GM21529 (cell line): Measurements from ENCODE around the gene CDAN1.
A peak's percentile ranks its signal among the peaks of the same experiment; 100 is the strongest.
"Not testable (repeated sequence)": the region's sequence is repeated elsewhere in the genome, so short reads cannot be mapped to it uniquely, and the experiment has no call there.

ENCODE experiments used
- ATAC-seq: cut with Tn5 transposase; IDR thresholded peaks from one replicate; pipeline ENCODE4 v1.9.1; 2021; ENCODE audit not compliant: unreplicated experiment

Gene CDAN1, protein sequence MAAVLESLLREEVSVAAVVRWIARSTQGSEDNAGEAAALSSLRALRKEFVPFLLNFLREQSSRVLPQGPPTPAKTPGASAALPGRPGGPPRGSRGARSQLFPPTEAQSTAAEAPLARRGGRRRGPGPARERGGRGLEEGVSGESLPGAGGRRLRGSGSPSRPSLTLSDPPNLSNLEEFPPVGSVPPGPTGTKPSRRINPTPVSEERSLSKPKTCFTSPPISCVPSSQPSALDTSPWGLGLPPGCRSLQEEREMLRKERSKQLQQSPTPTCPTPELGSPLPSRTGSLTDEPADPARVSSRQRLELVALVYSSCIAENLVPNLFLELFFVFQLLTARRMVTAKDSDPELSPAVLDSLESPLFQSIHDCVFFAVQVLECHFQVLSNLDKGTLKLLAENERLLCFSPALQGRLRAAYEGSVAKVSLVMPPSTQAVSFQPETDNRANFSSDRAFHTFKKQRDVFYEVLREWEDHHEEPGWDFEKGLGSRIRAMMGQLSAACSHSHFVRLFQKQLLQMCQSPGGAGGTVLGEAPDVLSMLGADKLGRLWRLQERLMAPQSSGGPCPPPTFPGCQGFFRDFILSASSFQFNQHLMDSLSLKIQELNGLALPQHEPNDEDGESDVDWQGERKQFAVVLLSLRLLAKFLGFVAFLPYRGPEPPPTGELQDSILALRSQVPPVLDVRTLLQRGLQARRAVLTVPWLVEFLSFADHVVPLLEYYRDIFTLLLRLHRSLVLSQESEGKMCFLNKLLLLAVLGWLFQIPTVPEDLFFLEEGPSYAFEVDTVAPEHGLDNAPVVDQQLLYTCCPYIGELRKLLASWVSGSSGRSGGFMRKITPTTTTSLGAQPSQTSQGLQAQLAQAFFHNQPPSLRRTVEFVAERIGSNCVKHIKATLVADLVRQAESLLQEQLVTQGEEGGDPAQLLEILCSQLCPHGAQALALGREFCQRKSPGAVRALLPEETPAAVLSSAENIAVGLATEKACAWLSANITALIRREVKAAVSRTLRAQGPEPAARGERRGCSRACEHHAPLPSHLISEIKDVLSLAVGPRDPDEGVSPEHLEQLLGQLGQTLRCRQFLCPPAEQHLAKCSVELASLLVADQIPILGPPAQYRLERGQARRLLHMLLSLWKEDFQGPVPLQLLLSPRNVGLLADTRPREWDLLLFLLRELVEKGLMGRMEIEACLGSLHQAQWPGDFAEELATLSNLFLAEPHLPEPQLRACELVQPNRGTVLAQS

DNA sequence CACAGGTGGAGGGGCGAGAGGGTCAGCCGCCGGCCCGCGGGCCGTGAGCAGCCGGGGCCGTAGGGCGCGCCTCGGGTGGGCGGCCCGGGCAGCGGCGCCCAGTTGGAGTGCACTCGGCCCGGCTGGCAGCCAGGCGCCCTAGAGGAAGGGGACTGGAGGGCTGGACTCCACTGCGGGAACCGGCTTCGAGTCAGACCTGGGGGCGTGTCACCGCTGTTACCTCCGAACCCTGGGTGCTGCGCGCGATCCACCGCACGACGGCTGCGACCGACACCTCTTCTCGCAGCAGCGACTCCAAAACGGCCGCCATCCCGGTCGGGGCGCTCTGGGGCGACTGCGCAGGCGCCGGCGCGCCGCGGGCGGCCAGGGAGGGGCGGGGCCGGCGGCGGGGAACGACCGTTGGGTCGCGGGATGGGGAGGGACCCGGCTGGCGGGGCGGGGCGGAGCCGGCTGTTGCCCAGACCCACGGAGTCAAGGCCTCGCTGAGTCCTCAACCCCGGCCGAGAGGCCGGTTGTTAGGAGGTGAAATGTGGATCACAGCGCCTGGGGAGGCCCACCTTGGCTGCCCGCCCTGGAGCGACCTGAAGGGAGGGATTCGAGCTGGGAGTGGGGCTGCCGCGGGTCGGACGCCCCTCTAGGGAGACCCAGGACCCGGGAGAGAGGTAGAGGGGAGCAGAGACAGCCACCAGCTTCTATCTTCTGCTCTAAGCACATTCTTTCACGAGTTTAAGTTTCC lies at the start of gene CDAN1:
Gene CDAN1 (minus strand): TSS at position 336 of the 736 bp plus-strand sequence. CDS start 26 bp downstream, at position 310.
- ATAC-seq: peak; percentile 86

DNA sequence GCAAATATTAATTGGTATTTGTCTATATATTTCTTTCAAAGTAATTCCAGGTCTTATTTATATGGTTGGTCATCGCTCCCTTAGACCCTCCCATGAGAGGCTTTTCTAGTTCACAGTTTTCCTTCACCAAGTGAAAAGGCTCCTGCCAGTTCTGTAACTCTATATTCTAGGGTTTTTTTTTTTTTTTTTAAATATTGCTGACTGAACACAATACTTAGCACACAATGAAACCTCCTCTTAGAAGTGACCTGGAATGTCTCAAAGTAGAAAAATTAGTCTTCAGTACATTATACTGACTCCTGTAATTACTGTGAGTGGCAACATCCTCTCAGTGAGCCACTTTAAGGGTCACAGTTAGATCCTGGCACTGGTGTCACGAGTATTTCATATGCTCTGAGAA lies 48.6 kb upstream of the CDAN1 start:
- no peak for ATAC-seq

DNA sequence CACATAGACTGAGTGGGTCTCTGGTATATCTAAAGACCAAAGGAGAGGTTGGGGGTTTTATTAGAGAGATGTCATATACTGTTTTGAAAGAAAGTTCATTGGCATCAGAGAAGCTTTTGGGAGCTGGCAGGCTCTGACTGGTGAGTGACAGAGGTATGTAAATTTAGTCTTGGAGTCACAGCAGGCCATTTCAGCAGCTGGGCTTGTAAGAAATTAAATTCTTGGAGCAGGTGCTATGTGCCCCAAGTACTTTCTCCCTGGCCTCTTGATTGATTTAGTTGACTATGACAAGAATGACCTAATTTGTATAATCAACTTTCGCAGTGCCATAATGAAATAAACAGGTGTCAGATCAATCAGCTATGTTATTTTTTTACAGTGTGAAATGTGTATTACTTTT lies 47.8 kb upstream of the CDAN1 start:
- no peak for ATAC-seq

DNA sequence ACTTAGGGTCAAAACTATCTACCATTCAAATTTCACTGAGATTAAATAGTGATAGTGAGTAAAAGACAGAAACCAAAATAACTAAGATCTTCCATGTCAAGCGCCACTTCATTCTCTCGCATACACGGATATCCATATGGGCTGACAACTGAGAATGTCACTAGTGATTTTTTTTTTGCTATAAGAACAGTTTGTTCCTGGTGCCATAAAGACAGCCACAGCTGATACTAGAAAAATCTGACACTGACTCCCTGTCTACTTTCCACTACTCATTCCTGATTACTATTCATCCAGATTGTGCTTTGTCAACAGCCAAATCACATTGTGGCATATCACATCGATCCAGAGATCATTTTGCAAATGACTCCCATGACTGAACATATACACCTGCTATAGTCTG lies 45.8 kb upstream of the CDAN1 start:
- no peak for ATAC-seq

DNA sequence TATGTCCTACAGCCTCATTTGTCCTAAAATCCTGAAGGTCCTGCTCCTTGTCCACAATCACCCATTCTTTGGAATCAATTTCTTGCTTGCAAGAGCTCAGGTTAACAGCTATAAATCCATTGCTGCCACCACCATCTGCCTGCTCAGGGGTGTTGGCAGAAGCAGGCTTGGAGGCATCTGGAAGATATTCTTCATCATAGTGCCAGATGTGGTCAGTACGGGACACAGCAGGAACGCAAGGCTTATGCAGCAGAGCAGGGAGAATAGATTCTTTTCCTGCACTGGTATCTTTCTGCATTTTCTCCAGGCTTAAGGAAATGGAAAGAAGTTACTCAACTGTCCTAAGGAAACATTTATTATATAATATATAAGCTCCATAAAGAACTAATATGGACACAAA lies 38.5 kb upstream of the CDAN1 start:
- ATAC-seq: no peak

DNA sequence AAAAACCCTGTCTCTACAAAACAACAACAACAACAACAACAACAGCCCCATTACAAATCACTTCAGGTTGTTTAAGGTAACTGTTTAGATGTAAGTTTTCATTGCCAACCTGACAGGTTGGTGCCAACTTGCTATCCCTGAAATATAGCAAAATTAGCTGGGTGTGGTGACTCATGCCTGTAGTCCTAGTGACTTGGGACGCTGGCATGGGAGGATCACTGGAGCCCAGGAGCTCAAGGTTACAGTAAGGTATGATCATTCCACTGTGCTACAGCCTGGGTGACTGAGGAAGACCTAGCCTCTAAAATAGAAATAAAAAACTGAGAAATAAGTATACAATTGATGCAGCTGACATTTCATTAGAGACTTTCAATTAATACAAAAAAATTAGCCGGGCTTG lies 36.0 kb upstream of the CDAN1 start:
- ATAC-seq: no peak

DNA sequence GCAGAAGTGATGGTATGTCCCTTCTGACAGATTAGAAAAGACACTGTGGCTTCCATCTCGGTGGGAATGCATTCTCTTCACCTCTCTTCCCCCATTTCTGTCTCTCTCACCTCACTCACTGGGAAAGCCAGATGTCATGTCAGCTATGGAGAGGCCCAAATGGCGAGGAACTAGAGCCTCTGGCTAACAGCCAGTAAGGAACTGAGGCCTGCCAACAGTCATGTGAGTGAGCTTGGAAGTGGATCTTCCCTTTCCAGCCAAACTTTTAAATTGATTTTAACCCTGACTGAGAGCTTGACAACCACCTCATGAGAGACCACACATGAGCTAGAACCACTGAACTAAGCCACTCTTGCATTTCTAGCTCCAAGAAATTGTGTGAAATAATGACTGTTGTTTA lies 35.2 kb upstream of the CDAN1 start:
- no peak for ATAC-seq

DNA sequence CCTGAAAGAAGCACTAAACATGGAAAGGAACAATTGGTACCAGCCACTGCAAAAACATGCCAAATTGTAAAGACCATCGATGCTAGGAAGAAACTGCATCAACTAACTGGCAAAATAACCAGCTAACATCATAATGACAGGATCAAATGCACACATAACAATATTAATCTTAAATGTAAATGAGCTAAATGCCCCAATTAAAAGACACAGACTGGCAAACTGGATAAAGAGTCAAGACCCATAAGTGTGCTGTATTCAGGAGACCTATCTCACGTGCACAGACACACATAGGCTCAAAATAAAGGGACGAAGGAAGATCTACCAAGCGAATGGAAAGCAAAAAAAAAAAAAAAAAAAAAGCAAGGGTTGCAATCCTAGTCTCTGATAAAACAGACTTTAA lies 29.2 kb upstream of the CDAN1 start:
- not testable (repeated sequence) for ATAC-seq

DNA sequence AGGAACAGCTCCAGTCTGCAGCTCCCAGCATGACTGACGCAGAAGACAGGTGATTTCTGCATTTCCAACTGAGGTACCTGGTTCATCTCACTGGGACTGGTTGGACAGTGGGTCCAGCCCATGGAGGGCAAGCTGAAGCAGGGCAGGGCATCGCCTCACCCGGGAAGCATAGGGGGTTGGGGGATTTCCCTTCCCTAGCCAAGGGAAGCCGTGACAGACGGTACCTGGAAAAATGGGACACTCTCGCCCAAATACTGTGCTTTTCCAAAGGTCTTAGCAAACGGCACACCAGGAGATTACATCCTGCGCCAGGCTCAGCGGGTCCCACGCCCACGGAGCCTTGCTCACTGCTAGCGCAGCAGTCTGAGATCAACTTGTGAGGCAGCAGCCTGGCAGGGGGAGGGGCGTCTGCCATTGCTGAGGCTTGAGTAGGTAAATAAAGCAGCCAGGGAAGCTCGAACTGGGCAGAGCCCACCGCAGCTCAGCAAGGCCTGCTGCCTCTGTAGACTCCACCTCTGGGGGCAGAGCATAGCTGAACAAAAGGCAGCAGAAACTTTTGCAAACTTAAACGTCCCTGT lies 27.3 kb upstream of the CDAN1 start:
- not testable (repeated sequence) for ATAC-seq

DNA sequence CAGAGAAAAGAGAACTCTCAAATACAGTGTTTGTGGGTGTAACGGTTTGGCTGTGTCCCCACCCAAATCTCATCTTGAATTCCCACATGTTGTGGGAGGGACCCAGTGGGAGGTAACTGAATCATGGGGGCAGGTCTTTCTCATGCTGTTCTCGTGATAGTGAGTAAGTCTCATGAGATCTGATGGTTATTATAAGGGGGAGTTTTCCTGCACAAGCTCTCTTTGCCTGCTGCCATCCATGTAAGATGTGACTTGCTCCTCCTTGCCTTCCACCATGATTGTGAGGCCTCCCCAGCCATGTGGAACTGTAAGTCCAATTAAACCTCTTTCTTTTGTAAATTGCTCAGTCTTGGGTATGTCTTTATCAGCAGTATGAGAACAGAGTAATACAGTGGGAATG lies 24.9 kb upstream of the CDAN1 start:
- ATAC-seq: not testable (repeated sequence)

DNA sequence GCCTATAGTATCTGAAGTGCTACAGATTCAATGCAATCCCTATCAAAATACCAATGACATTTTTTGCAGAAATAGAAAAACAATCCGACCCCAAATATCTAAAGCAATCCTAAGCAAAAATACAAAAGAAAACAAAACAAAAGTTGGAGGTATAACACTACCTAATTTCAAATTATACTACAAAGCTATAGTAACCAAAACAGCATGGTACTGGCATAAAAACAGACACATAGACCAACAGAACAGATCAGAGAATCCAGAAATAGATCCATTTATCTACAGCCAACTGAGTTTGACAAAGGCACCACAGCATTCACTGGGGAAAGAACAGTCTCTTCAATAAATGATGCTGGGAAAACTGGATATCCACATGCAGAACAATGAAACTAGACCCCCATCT lies 23.8 kb upstream of the CDAN1 start:
- no peak for ATAC-seq

DNA sequence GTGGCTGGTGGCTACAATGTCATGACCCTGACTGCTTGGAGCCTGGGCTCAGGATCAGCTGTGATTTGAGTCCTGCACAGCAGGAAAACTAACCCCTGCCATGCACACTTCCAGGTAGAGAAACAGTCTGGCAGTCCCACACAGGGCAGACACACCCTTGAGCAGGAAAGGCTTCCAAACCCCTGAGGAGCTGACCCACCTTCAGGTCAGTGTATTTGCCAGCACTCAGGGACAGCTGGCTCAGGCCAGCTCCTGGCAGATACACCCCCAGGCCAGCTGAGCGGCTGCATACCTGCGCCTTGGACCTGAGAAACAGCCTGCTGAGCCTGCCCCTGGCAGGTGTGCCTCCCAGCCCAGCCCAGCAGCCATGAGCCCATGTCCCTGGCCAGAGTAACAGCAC lies 22.2 kb upstream of the CDAN1 start:
- ATAC-seq: no peak

DNA sequence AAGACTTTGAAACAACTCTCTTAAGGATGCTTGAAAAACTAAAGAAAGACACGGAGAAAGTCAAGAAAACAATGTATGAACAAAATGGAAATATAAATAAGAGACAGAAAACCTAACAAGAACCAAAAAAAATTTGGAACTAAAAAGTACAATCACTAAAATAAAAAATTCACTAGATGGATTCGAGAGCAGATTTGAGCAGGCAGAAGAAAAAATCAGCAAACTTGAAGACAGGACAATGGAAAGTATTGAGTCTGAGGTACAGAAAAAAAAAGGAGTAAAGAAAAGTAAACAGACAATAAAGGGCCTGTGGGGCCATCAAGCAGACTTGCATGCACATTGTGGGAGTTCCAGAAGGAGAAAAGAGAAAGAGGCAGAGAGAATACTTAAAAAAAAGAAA lies 13.4 kb upstream of the CDAN1 start:
- ATAC-seq: no peak

DNA sequence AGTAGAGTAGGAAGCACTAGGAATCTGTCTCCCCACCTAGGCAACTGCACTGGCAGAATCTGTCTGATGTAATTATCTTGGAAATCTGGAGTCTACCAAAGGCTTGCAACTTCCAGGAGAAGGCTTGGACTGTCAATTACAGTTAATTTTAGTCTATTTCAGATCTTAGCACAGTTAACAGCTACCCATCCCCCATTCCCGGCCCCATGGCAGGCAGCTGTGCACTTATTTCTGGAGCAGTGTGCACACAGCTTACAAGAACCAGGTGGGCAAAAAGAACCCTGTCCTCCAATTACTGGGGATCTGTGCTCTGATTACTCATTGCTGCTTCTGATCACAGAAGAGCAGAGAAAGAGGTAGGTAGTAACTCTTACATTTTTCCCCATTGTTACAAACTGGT lies 12.3 kb upstream of the CDAN1 start:
- ATAC-seq: no peak

DNA sequence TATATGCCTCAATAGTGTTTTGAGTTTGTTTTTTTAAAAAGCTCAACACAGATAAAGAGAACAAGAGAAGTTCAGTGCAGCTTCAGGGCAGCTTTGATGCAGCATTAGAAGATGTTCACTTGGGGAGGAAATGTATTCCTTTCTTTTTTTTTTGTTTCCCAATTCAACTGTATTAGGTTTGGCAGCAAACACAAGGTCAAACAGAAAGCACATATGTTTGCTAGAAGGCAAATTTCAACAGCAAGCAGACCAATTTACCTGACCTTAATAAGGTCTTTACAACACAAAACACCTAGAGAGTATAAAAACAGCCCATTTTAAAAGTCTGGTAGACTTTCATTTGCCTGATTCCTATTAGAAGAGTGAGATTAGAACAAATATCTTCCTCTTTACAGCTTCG lies 7.3 kb upstream of the CDAN1 start:
- no peak for ATAC-seq

DNA sequence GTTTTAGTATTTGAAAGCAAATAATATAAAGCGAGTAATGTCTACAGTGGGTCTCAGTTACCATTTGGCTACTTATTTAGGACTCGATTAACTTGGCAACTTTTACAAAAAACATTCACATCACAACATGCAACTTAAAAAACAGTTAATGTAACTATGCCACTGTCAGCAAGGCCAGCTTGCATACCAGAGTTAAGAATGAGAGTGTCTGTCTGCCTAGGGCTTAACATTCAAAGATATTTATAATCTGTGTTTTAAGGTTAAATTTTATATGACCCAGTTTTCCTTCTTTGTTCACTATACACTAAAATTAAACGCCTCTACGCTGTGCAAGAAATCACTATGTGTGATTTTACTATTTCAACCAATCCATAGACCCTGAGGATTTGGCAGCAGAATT lies 5.2 kb upstream of the CDAN1 start:
- no peak for ATAC-seq

DNA sequence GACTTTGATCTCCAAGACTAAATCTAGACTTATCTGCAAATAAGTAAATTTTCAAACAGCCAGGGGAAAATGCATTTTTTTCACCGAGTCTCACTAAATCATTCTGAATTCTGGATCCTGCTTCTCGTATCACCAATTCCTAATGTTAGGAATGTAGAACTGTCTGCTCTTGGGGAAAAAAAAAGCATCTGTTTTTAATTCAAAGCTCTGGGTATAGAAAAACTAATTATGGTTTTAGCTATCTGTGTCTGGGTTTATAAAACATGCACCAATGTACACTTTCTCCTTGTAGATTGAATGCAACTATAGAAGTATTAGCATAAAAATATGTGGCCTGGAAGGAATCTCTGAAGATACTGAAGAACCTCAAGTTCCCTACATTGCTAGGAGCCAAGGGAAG lies 4.8 kb upstream of the CDAN1 start:
- no peak for ATAC-seq

DNA sequence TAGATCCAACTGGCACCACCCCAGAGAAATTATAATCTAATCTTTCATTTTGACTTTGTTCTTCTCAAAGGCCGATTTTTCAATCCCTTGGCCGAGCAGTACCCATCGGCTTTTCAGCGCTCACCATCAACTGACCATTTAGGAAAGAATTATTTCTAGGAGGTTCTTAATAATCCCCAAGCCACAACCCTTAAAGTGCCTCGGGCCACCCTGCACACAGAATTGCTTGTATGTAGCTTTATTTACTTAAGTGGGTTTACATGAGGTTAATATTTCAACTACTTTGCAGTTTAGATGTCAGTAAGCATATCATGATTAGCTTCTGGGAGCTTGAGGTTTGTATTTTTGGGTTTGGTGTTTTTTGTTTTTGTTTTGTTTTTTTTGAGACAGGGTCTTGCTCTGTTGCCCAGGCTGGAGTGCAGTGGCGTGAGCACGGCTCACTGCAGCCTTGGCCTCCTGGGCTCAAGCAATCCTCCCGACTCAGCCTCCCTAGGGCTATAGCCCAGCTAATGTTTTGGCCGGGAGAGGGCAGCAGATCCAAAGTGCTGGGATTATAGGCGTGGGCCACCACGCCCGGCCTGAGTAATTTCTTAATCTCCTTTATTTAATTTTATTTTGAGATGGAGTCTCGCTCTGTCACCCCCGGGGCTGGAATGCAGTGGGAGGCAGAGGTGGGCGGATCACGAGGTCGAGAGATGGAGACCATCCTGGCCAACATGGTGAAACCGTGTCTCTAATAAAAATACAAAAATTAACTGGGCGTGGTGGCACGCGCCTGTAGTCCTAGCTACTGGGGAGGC lies 801 bp upstream of the CDAN1 start:
- no peak for ATAC-seq

DNA sequence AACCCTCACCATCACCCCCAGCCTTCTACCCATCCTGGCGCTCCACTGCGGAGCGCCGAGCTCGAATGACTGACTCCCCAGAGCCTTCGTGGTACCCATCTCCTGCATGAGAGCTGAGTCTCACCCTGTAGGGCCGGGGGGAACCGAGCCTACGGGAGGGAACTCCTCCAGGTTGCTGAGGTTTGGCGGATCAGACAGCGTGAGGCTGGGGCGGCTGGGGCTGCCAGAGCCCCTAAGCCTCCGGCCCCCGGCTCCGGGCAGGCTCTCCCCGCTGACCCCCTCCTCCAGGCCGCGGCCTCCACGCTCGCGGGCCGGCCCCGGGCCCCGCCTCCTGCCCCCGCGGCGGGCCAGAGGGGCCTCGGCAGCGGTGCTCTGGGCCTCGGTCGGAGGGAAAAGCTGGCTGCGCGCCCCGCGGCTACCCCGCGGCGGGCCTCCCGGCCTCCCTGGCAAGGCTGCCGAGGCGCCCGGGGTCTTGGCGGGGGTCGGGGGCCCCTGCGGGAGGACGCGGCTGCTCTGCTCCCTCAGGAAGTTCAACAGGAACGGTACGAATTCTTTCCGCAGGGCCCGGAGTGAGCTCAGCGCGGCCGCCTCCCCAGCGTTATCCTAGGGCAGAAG lies 643 bp downstream of the CDAN1 start:
- ATAC-seq: peak; percentile 33
